Chondrocyte (in vitro differentiated cells): Measurements from ENCODE around the gene ARHGEF7. TPM values are rescaled to one million over a fixed set of nuclear protein-coding genes. Genes with fewer than 3 reads are reported as not detected.

Source experiments
- DNase-seq: peaks from one replicate; pipeline ENCODE4 v3.0.0; 2021; ENCODE audit warnings: mixed read lengths, low spot score
- H3K27ac Mint-ChIP-seq: one replicate; pipeline ENCODE4 v1.8.0; 2021; ENCODE audit warnings: mild to moderate bottlenecking, moderate library complexity, mixed read lengths; ENCODE audit not compliant: unreplicated experiment
- H3K27me3 Mint-ChIP-seq: 2 replicates; pipeline ENCODE4 v1.8.0; 2021; ENCODE audit warnings: low read depth, mixed read lengths
- H3K36me3 Mint-ChIP-seq: 2 replicates; pipeline ENCODE4 v1.8.0; 2021; ENCODE audit warnings: low read depth, mixed read lengths
- H3K4me1 Mint-ChIP-seq: 2 replicates; pipeline ENCODE4 v1.8.0; 2021; ENCODE audit warnings: low read depth, mild to moderate bottlenecking, mixed read lengths
- H3K4me3 Mint-ChIP-seq: one replicate; pipeline ENCODE4 v1.8.0; 2021; ENCODE audit warnings: mild to moderate bottlenecking, moderate library complexity, mixed read lengths; ENCODE audit not compliant: unreplicated experiment
- H3K9me3 Mint-ChIP-seq: 2 replicates; pipeline ENCODE4 v1.8.0; 2021; ENCODE audit warnings: low read depth, mixed read lengths
- total RNA-seq: library from RNA; stranded (reverse); gene quantifications from 3 replicates; pipeline ENCODE4 v1.2.1, GENCODE V29; 2021
- TF ChIP-seq, protein P1 (sequence below): fragments of 200-600 bp; sonication (generic); IDR thresholded peaks from 2 replicates; pipeline ENCODE4 v1.5.0; 2021; ENCODE audit warnings: antibody characterized with exemption, mild to moderate bottlenecking, moderate library complexity

ARHGEF7 gene
- total RNA-seq, 1 donor from 2014 or later = 137 TPM

DNA sequence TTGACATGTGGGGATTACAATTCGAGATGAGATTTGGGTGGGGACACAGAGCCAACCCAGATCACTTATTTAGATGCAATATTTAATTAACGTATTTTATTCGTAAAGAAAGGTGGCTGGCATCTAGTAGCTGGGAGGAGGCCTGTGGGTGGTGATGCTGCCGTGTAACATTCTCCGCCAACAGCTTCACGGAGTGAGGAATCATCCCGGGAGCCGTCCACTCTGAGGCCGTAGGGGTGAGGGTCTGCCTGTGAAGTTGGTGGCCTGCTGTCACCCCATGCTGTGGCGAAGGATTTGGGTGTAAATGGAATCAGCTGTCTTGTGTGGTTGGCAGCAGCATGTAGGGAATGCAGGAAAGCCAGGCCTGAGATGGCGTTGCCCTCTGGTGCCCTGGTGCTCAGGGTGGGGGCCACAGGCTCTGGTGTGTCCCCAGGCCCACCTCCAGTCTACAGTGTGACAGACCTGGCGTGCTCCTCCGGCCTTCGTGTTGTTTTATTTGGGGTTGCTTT lies 202.0 kb downstream of the ARHGEF7 start:
- DNase-seq = no peak
- Mint-ChIP-seq H3K9me3 (no peaks in the 10 kb centered on the region), H3K27ac (no peak overlapping the region), H3K27me3 (no peaks in the 10 kb centered on the region), H3K4me1 (peaks cover 27% of the 10 kb centered on the region), H3K4me3 (no peak overlapping the region), H3K36me3 (peaks cover 28% of the 10 kb centered on the region)
- TF ChIP-seq, protein P1, sequence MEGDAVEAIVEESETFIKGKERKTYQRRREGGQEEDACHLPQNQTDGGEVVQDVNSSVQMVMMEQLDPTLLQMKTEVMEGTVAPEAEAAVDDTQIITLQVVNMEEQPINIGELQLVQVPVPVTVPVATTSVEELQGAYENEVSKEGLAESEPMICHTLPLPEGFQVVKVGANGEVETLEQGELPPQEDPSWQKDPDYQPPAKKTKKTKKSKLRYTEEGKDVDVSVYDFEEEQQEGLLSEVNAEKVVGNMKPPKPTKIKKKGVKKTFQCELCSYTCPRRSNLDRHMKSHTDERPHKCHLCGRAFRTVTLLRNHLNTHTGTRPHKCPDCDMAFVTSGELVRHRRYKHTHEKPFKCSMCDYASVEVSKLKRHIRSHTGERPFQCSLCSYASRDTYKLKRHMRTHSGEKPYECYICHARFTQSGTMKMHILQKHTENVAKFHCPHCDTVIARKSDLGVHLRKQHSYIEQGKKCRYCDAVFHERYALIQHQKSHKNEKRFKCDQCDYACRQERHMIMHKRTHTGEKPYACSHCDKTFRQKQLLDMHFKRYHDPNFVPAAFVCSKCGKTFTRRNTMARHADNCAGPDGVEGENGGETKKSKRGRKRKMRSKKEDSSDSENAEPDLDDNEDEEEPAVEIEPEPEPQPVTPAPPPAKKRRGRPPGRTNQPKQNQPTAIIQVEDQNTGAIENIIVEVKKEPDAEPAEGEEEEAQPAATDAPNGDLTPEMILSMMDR = no peak

DNA sequence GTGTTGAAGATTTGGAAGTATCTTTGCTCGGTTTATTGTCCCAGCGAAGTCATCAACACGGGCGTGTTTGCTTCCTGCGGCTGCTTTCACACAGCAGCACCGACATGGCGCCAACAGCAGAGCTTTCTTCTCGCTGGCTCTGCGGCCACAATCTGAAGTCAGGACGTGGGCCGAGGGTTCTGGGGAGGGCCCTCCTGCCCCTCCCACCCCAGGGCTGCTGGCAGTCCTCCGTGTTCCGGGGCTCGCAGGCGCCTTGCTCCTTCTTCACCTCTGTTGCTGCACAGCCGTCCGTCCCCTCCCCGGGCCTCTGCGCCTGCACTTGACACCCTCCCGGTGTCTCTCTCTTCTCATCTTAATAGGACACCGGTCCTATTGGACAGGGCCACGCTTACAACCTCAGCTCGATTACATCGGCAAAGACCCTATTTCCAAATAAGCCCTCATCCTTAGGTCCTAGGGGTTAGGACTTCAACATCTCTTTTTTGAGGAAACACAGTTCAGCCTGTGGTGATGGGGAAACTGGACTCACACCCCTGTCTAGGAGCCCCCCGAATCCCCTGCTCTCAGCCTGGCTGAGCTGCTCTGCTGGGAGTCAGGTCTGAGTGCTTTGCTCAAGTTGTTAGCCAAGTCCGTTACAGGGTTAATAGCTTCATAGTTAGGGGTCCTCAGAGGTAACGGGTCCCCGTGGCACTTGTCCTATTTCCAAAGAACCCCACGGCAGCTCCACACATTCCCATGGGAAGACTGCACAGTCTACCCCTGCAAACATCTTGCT lies 202.6 kb downstream of the ARHGEF7 start:
- no peak overlapping the region for H3K4me3 Mint-ChIP-seq
- peaks cover 25% of the 10 kb centered on the region for H3K36me3 Mint-ChIP-seq
- no peaks in the 10 kb centered on the region for H3K27me3 Mint-ChIP-seq
- no peak for DNase-seq
- TF ChIP-seq, protein P1 = no peak
- H3K4me1 Mint-ChIP-seq = peaks cover 27% of the 10 kb centered on the region
- H3K9me3 Mint-ChIP-seq = no peaks in the 10 kb centered on the region
- no peak overlapping the region for H3K27ac Mint-ChIP-seq

GRCh38 chr13:111318386-111318785 lies 203.3 kb downstream of the ARHGEF7 start:
- no peak overlapping the region for H3K27ac Mint-ChIP-seq
- no peak overlapping the region for H3K4me3 Mint-ChIP-seq
- no peak for DNase-seq
- H3K4me1 Mint-ChIP-seq = peaks cover 27% of the 10 kb centered on the region
- H3K27me3 Mint-ChIP-seq = no peaks in the 10 kb centered on the region
- no peaks in the 10 kb centered on the region for H3K9me3 Mint-ChIP-seq
- TF ChIP-seq, protein P1 = no peak
- H3K36me3 Mint-ChIP-seq = peaks cover 24% of the 10 kb centered on the region

- TF ChIP-seq, protein P1 = no peak
- peaks cover 22% of the 10 kb centered on the region for H3K36me3 Mint-ChIP-seq
- no peak overlapping the region for H3K27ac Mint-ChIP-seq
- peaks cover 21% of the 10 kb centered on the region for H3K4me1 Mint-ChIP-seq
- H3K4me3 Mint-ChIP-seq = no peak overlapping the region
- no peaks in the 10 kb centered on the region for H3K9me3 Mint-ChIP-seq
- no peak for DNase-seq
- no peaks in the 10 kb centered on the region for H3K27me3 Mint-ChIP-seq
Measured at GRCh38 chr13:111319521-111319920, 204.4 kb downstream of the ARHGEF7 start.

DNA sequence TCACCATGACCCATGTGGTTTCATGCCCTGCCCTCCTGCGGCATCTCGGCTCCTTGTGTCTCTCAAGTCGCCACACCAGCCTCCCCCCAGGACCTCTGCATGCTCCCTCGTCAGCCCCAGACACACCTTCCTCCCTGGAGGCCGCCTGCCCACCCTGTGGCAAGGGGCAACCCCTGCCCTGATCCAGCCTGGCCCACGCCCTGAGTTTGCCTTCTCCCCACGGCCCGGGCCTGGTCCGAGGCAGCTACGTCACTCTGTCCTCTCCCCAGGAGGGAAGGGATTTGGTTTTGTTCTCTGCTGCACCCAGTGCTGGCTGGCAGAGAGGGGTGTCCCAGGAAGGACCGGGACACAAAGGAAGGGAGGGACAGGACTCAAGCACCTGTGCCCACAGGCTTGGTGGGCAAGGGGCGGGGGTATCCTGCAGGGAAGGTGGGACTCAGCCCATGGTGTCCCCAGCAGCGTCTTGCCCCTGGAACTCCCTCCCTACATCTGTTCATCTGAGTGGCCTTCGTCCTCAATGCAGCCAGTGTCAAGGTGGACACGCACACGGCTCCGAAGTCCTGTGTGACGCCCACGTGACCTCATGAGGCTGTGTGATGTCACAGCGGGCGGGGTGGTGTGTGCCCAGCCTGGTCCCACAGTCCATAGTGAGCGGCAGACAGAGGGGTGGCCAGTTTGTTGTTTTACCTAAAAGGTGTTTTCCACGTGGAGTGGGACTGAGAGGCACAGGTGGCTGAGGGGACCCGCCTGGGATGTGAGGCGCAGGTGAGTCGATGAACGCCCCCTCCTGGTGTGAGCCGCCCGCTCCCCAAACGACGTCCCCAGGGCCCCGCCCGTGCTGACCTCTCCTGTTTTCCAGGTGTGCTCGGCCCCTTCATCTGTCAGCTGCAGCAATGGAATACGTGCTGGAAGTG lies 205.1 kb downstream of the ARHGEF7 start, which contains the start of gene TEX29:
TSS of gene TEX29 (plus strand) at position 645 of the 914 bp plus-strand sequence. CDS start at position 894, 249 bp downstream.
- no peak within 1 kb of the TSS for H3K27ac Mint-ChIP-seq

More for the DNA sequence above, 205.1 kb downstream of the ARHGEF7 start, which contains the start of gene TEX29:
- Mint-ChIP-seq H3K9me3 (no peaks in the 10 kb centered on the region), H3K4me1 (peaks cover 15% of the 10 kb centered on the region), H3K4me3 (no peak within 1 kb of the TSS), H3K27me3 (no peaks in the 10 kb centered on the region), H3K36me3 (peaks cover 26% of the 10 kb centered on the region)
- TF ChIP-seq, protein P1 = no peak
- no peak for DNase-seq
